ENCODE measurements around the gene GRB10. TPM values are rescaled to one million over a fixed set of nuclear protein-coding genes. Genes with fewer than 3 reads are reported as not detected.
A peak's percentile ranks its signal among the peaks of the same experiment; 100 is the strongest.

Gene GRB10
- total and polyA plus RNA-seq, 2 of the 8 experiments (the other 6 are each of a cell fraction or from before 2014, with no cell fraction given): 35.7 to 97.0 TPM

DNA sequence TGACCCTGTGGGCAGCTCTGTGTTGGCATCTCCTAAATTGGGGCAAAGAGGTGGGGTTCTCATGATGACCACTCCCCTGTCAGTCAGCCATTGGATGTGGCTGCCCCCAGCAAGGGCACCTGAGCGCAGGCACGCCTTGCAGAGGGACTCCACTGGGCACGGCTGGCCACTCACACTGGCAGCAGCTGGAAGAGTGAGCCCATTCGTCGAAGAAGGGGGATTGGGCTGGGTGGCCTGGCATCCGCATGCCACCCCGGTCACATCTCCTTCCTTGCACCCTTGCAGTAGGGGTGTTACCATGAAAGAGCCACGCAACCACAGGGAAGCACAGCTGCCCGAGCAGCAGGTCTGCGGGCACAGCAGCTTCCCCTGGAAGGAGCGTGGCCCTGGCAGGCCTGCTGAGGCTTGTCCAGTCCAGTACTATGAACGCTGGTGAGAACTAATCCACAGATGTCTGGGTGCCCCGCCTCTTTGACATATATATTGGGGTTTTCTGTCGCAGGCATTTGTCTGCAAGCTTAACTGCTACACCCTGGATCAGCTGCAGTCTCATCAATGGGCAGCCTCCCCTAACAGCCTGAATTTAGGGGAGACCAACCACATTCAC is 25.7 kb upstream of the GRB10 start:
- CTCF ChIA-PET (ENCODE audit: partially characterized antibody): interaction anchor here (1.9 to 2.2 kb wide), 2 partner anchors 14 to 333 kb away, joined by 5 to 6 read pairs; no protein-coding TSS in a partner anchor
- H3K79me2 ChIP-seq (ENCODE audit: control insufficient read depth in 1 of 2, insufficient read depth in 2 of 2, low read length in 2 of 2): no peaks in the 10 kb centered on the region
- no peak overlapping the region for H2BK5ac ChIP-seq (ENCODE audit: low read depth, low read length)
- H2AK5ac ChIP-seq (ENCODE audit: low read depth, low read length): no peak overlapping the region
- no peak overlapping the region for H2BK120ac ChIP-seq (replicated peaks; ENCODE audit: low read depth, low read length)
- no peak for DNase-seq (ENCODE audit: low read depth in 1 of 2, low spot score in 2 of 2)
- no peaks in the 10 kb centered on the region for H3K23me2 ChIP-seq (ENCODE audit: low read depth, low read length)
- POLR2A ChIA-PET (ENCODE audit: partially characterized antibody): no interaction called here
- H3K56ac ChIP-seq (replicated peaks; ENCODE audit: insufficient read length, low read depth, low read length): no peak overlapping the region
- no peak overlapping the region for H4K8ac ChIP-seq (ENCODE audit: extremely low read depth, insufficient read depth, low read length)
- no peak overlapping the region for H3K27ac ChIP-seq (ENCODE audit: low read depth, low read length)
- H3K79me1 ChIP-seq (ENCODE audit: low read depth, low read length): no peaks in the 10 kb centered on the region
- H3K18ac ChIP-seq (ENCODE audit: extremely low read depth, low read length): no peak overlapping the region
- no peak overlapping the region for H3K4ac ChIP-seq (replicated peaks; ENCODE audit: insufficient read length, low read depth, low read length)
- H2BK20ac ChIP-seq (ENCODE audit: low read length): no peak overlapping the region
- no peak overlapping the region for H3K4me2 ChIP-seq (ENCODE audit: insufficient read depth in 1 of 2, low read depth in 2 of 2, low read length in 2 of 2)
- H3K9ac ChIP-seq (replicated peaks in 1 of 4; ENCODE audit: extremely low read depth in 1 of 4, low read depth in 3 of 4, low read length in 3 of 4): no peak overlapping the region
- no peaks in the 10 kb centered on the region; a peak in 1 of 7 replicates for H3K27me3 ChIP-seq (replicated peaks in 1 of 4; ENCODE audit: control insufficient read depth in 3 of 4, extremely low read depth in 1 of 4, insufficient read depth in 3 of 4, low read length in 3 of 4)
- no peak overlapping the region for H3K14ac ChIP-seq (ENCODE audit: insufficient read length)
- H2BK15ac ChIP-seq (ENCODE audit: low read length): no peak overlapping the region
- no peaks in the 10 kb centered on the region for H4K20me1 ChIP-seq (replicated peaks in 1 of 2; ENCODE audit: control insufficient read depth in 1 of 2, insufficient read depth in 2 of 2, low read length in 2 of 2)
- TF ChIP-seq KDM4A (IDR thresholded peaks at IDR 0.05; ENCODE audit: low read depth, low read length, severe bottlenecking): no peak
- no peaks in the 10 kb centered on the region for H3K36me3 ChIP-seq (ENCODE audit: control insufficient read depth in 2 of 4, insufficient read depth in 4 of 4, low read length in 3 of 4)
- H3K23ac ChIP-seq (ENCODE audit: insufficient read length): no peak overlapping the region
- peaks cover 3 to 12% (median 7%) of the 10 kb centered on the region in 4 experiments; a peak in 6 of 7 replicates for H3K4me1 ChIP-seq (replicated peaks in 1 of 4; ENCODE audit: control insufficient read depth in 3 of 4, insufficient read depth in 4 of 4, low read length in 3 of 4)
- no peak overlapping the region for H2AFZ ChIP-seq (ENCODE audit: low read length)
- no peak for FAIRE-seq
- 85% methylated on average over 14 of the region's 14 CpGs; no CpG with 5 or more reads in 1 of the 2 experiments for WGBS, 2 experiments (ENCODE audit: extremely low coverage in 1 of 2, insufficient coverage in 1 of 2, insufficient read length in 1 of 2, insufficient replicate concordance in 2 of 2, low coverage in 1 of 2, low lambda C conversion rate in 2 of 2, missing lambda C conversion rate in 1 of 2)
- no peak overlapping the region for H4K5ac ChIP-seq (ENCODE audit: insufficient read length, low read depth, low read length)
- H4K91ac ChIP-seq (replicated peaks; ENCODE audit: insufficient read length, low read length): no peak overlapping the region
- H3K9me3 ChIP-seq (ENCODE audit: insufficient read depth in 2 of 2, low read depth in 1 of 2, low read length in 1 of 2): no peaks in the 10 kb centered on the region
- peak overlapping the region; percentile 41; the same call in 1 of the 2 replicates for H2BK12ac ChIP-seq (ENCODE audit: low read depth, low read length)
- H3K4me3 ChIP-seq (ENCODE audit: extremely low read depth in 1 of 4, insufficient read depth in 2 of 4, low read depth in 3 of 4, low read length in 4 of 4): no peak overlapping the region

All from H1 (cell line).